Lower lobe of right lung (tissue), 2 donors: Measurements from ENCODE around the gene PADI4. TPM values are rescaled to one million over a fixed set of nuclear protein-coding genes. Genes with fewer than 3 reads are reported as not detected.

Experiments used
- ATAC-seq, 2 donors: fragments of 200-7000 bp; cut with Tn5 transposase; one replicate each; pipeline ENCODE4 v1.9.1; 2020 to 2022; ENCODE audit warnings: mild to moderate bottlenecking in 2 of 2, moderate library complexity in 2 of 2
- DNase-seq: peaks from one replicate; pipeline ENCODE4 v3.0.0-alpha.2; 2020
- H3K27ac ChIP-seq: fragments of 200-600 bp; one replicate; pipeline ENCODE4 v1.8.0; 2022
- H3K27me3 ChIP-seq: fragments of 200-600 bp; one replicate; pipeline ENCODE4 v1.8.0; 2022; ENCODE audit warnings: low read depth
- H3K36me3 ChIP-seq: fragments of 200-600 bp; one replicate; pipeline ENCODE4 v1.8.0; 2022; ENCODE audit warnings: mild to moderate bottlenecking
- H3K4me1 ChIP-seq: fragments of 200-600 bp; one replicate; pipeline ENCODE4 v1.8.0; 2022
- H3K4me3 ChIP-seq: fragments of 200-600 bp; one replicate; pipeline ENCODE4 v1.8.0; 2022; ENCODE audit warnings: mild to moderate bottlenecking
- H3K9me3 ChIP-seq: fragments of 200-600 bp; one replicate; pipeline ENCODE4 v1.8.0; 2022
- CTCF ChIP-seq: fragments of 200-600 bp; IDR thresholded peaks from one replicate; pipeline ENCODE4 v1.8.0; 2022; ENCODE audit warnings: antibody characterized with exemption, mild to moderate bottlenecking
- intact Hi-C: fragments of 100-400 bp; cut with DNase I; formaldehyde crosslinking; loops from one replicate; pipeline ENCODE4 v1.11.0; 2022
- total RNA-seq: library from RNA; stranded (reverse); fragmentation: NEBNext Ultra II Directional; extraction: Animal tissue kit (Norgen Biotek cat#: 25700); gene quantifications from one replicate; pipeline ENCODE4 v1.2.1, GENCODE V29; 2021
- donor health status: DM: no; HTN: yes; CAD: no; lungs with severe emphysema.

Gene PADI4
- total RNA-seq, 1 donor from 2014 or later, result 7.2 TPM

- peaks cover 15% of the 10 kb centered on the region for H3K27me3 ChIP-seq
- no peak for ATAC-seq
- intact Hi-C loops, result no loop called here
- no peak overlapping the region for H3K27ac ChIP-seq
- no peak for TF ChIP-seq CTCF
- H3K9me3 ChIP-seq, result no peaks in the 10 kb centered on the region
- DNase-seq, result no peak
- H3K36me3 ChIP-seq, result no peaks in the 10 kb centered on the region
- no peak overlapping the region for H3K4me3 ChIP-seq
- H3K4me1 ChIP-seq, result no peaks in the 10 kb centered on the region
These were observed 67.7 kb downstream of the PADI4 start for GRCh38 chr1:17375651-17376050.

GRCh38 chr1:17377325-17377953, 69.4 kb downstream of the PADI4 start:
- DNase-seq (no peak), ATAC-seq (peak in 1 of 2 donors; percentile 20)
- intact Hi-C loops, result no loop called here
- Histone ChIP-seq H3K27ac (no peak overlapping the region), H3K36me3 (no peaks in the 10 kb centered on the region), H3K27me3 (peaks cover 15% of the 10 kb centered on the region), H3K4me1 (no peaks in the 10 kb centered on the region), H3K4me3 (no peak overlapping the region), H3K9me3 (no peaks in the 10 kb centered on the region)
- no peak for TF ChIP-seq CTCF

- H3K4me3 ChIP-seq, result no peak overlapping the region
- TF ChIP-seq CTCF, result no peak
- no peaks in the 10 kb centered on the region for H3K9me3 ChIP-seq
- ATAC-seq (peak in 1 of 2 donors; percentile 28), DNase-seq (no peak)
- peaks cover 11% of the 10 kb centered on the region for H3K27me3 ChIP-seq
- H3K27ac ChIP-seq, result no peak overlapping the region
- intact Hi-C loops, result no loop called here
- no peaks in the 10 kb centered on the region for H3K4me1 ChIP-seq
- H3K36me3 ChIP-seq, result no peaks in the 10 kb centered on the region
These were observed 73.2 kb downstream of the PADI4 start for GRCh38 chr1:17381161-17381560.

GRCh38 chr1:17392199-17392740, 84.3 kb downstream of the PADI4 start:
- no peak for ATAC-seq
- no peak overlapping the region for H3K27ac ChIP-seq
- intact Hi-C loops, result no loop called here
- no peaks in the 10 kb centered on the region for H3K27me3 ChIP-seq
- no peak for DNase-seq
- no peaks in the 10 kb centered on the region for H3K4me1 ChIP-seq
- TF ChIP-seq CTCF, result no peak
- H3K36me3 ChIP-seq, result no peaks in the 10 kb centered on the region
- no peaks in the 10 kb centered on the region for H3K9me3 ChIP-seq
- no peak overlapping the region for H3K4me3 ChIP-seq

GRCh38 chr1:17393230-17393629, 85.2 kb downstream of the PADI4 start:
- intact Hi-C loops, result no loop called here
- Histone ChIP-seq H3K27ac (no peak overlapping the region), H3K9me3 (no peaks in the 10 kb centered on the region), H3K4me3 (no peak overlapping the region), H3K4me1 (no peaks in the 10 kb centered on the region), H3K27me3 (no peaks in the 10 kb centered on the region), H3K36me3 (no peaks in the 10 kb centered on the region)
- TF ChIP-seq CTCF, result no peak
- DNase-seq (no peak), ATAC-seq (no peak)
